IMR-90 (cell line): ENCODE results near the gene CLCN6. TPM values are rescaled to one million over a fixed set of nuclear protein-coding genes. Genes with fewer than 3 reads are reported as not detected.

ENCODE experiments used
- microRNA-seq, 2 experiments: library from miRNA; stranded (forward) in 1 of 2; unstranded in 1 of 2; fragments of 10-50 nt in 1 of 2; fragments of <30 nt in 1 of 2; gene quantifications in 1 of 2; microRNA quantifications in 1 of 2; one replicate each; pipeline versions ENCODE3 to v1.1.0; 2013 to 2020; ENCODE audit not compliant: insufficient read depth in 1 of 2, insufficient read length in 1 of 2, unreplicated experiment in 1 of 2
- polyA plus RNA-seq, 3 experiments: library from polyadenylated mRNA; depleted of rRNA; stranded (reverse); fragments of >200 nt; gene quantifications; 2 replicates each; pipeline ENCODE4 v1.2.3, GENCODE V29; 2012; ENCODE audit warnings: low replicate concordance in 1 of 3
- small RNA-seq, 5 experiments: library from RNA; depleted of rRNA; stranded (forward); fragments of <200 nt; gene quantifications; one replicate each; pipeline ENCODE3, GENCODE V24; 2012
- total RNA-seq: library from RNA; depleted of rRNA; stranded (reverse); fragments of >200 nt; gene quantifications from 2 replicates; pipeline ENCODE4 v1.2.3, GENCODE V29; 2012; rRNA removed

CLCN6 gene
- total and polyA plus RNA-seq, 2 of the 4 experiments (the other 2 are of a cell fraction), result 4.1 to 10.6 TPM

Small RNAs within 50 kb of the gene (microRNA-seq; reads per million reads assigned to microRNA genes)
- gene RF02156 (ENCODE audit: insufficient read depth, insufficient read length) (not detected), gene RF02157 (ENCODE audit: insufficient read depth, insufficient read length) (not detected), gene RF02158 (ENCODE audit: insufficient read depth, insufficient read length) (not detected)

Small RNAs within 50 kb of the gene (small RNA-seq; reads per million reads assigned to genes)
- gene RF02156 (0 reads per million in 5 experiments), gene RF02157 (0 reads per million in 5 experiments), gene RF02158 (0 reads per million in 5 experiments)

Other genes starting within 250 kb of the CLCN6 start
- 0.36 and 0.56 TPM in 2 replicates for gene FBXO2, start 151.8 kb upstream of the CLCN6 start, total RNA-seq
- 1.7 and 2.1 TPM in 2 replicates for gene FBXO2, start 151.8 kb upstream of the CLCN6 start, polyA plus RNA-seq (2012; rRNA removed)
- 7.8 and 9.3 TPM in 2 replicates for gene FBXO44, start 151.3 kb upstream of the CLCN6 start, total RNA-seq
- gene FBXO44, start 151.3 kb upstream of the CLCN6 start, polyA plus RNA-seq (2012; rRNA removed), result 25.5 and 30.5 TPM in 2 replicates
- gene FBXO6, start 142.0 kb upstream of the CLCN6 start, total RNA-seq, result 6.4 and 6.8 TPM in 2 replicates
- gene FBXO6, start 142.0 kb upstream of the CLCN6 start, polyA plus RNA-seq (2012; rRNA removed), result 7.5 and 9.9 TPM in 2 replicates
- gene MAD2L2, start 125.0 kb upstream of the CLCN6 start, total RNA-seq, result 44.6 and 47.5 TPM in 2 replicates
- 70.9 and 80.4 TPM in 2 replicates for gene MAD2L2, start 125.0 kb upstream of the CLCN6 start, polyA plus RNA-seq (2012; rRNA removed)
- gene DRAXIN, start 114.5 kb upstream of the CLCN6 start, total RNA-seq, result under 0.01 TPM in 2 replicates
- gene DRAXIN, start 114.5 kb upstream of the CLCN6 start, polyA plus RNA-seq (2012; rRNA removed), result 0.01 and 0.02 TPM in 2 replicates
- gene AGTRAP, start 70.1 kb upstream of the CLCN6 start, total RNA-seq, result 21.5 and 22.2 TPM in 2 replicates
- gene AGTRAP, start 70.1 kb upstream of the CLCN6 start, polyA plus RNA-seq (2012; rRNA removed), result 57.7 and 64.3 TPM in 2 replicates
- gene C1orf167, start 44.0 kb upstream of the CLCN6 start, total RNA-seq, result under 0.01 and 0.28 TPM in 2 replicates
- gene C1orf167, start 44.0 kb upstream of the CLCN6 start, polyA plus RNA-seq (2012; rRNA removed), result 0.15 and 0.27 TPM in 2 replicates
- 6.7 and 7.3 TPM in 2 replicates for gene MTHFR, start 227 bp upstream of the CLCN6 start, total RNA-seq
- 6.7 and 7.4 TPM in 2 replicates for gene MTHFR, start 227 bp upstream of the CLCN6 start, polyA plus RNA-seq (2012; rRNA removed)
- gene NPPA, start 41.6 kb downstream of the CLCN6 start, total RNA-seq, result not detected in 2 replicates
- not detected in 2 replicates for gene NPPA, start 41.6 kb downstream of the CLCN6 start, polyA plus RNA-seq (2012; rRNA removed)
- not detected in 2 replicates for gene NPPB, start 52.8 kb downstream of the CLCN6 start, total RNA-seq
- 0.24 TPM in 1 of 2 replicates, not detected in the other for gene NPPB, start 52.8 kb downstream of the CLCN6 start, polyA plus RNA-seq (2012; rRNA removed)
- gene KIAA2013, start 120.2 kb downstream of the CLCN6 start, total RNA-seq, result 39.4 and 42.5 TPM in 2 replicates
- 88.1 and 100 TPM in 2 replicates for gene KIAA2013, start 120.2 kb downstream of the CLCN6 start, polyA plus RNA-seq (2012; rRNA removed)
- gene PLOD1, start 128.5 kb downstream of the CLCN6 start, total RNA-seq, result 236 and 283 TPM in 2 replicates
- 609 and 635 TPM in 2 replicates for gene PLOD1, start 128.5 kb downstream of the CLCN6 start, polyA plus RNA-seq (2012; rRNA removed)
- gene MFN2, start 174.3 kb downstream of the CLCN6 start, total RNA-seq, result 76.4 and 84.2 TPM in 2 replicates
- gene MFN2, start 174.3 kb downstream of the CLCN6 start, polyA plus RNA-seq (2012; rRNA removed), result 51.6 and 52.8 TPM in 2 replicates
- 12.2 and 14.2 TPM in 2 replicates for gene MIIP, start 213.3 kb downstream of the CLCN6 start, total RNA-seq
- 23.7 and 28.7 TPM in 2 replicates for gene MIIP, start 213.3 kb downstream of the CLCN6 start, polyA plus RNA-seq (2012; rRNA removed)